GM23338 (cell line): ENCODE results near the gene FUNDC1. TPM values are rescaled to one million over a fixed set of nuclear protein-coding genes. Genes with fewer than 3 reads are reported as not detected.

Experiments
- ATAC-seq: fragments of 200-7000 bp; cut with Tn5 transposase; 3 replicates; pipeline ENCODE4 v1.9.1; 2020
- DNase-seq: peaks from one replicate; pipeline ENCODE4 v3.0.0-alpha.2; 2015; ENCODE audit warnings: low spot score
- H2AFZ ChIP-seq: fragments of 200-600 bp; sonication (generic); 2 replicates; pipeline ENCODE4 v1.8.0; 2016; ENCODE audit warnings: antibody characterized with exemption, mild to moderate bottlenecking, moderate library complexity
- H3F3A ChIP-seq: fragments of 200-600 bp; sonication (generic); replicated peaks from 2 replicates; pipeline ENCODE4 v1.8.0; 2017; ENCODE audit warnings: antibody characterized with exemption, mixed run types, low read depth
- H3K27ac ChIP-seq: fragments of 200-600 bp; sonication (generic); 2 replicates; pipeline ENCODE4 v1.6.1; 2016; ENCODE audit warnings: low read depth
- H3K27me3 ChIP-seq: fragments of 200-600 bp; sonication (generic); 2 replicates; pipeline ENCODE4 v1.8.0; 2016; ENCODE audit warnings: mild to moderate bottlenecking, mixed run types, moderate library complexity; ENCODE audit not compliant: insufficient read depth
- H3K36me3 ChIP-seq: fragments of 200-600 bp; sonication (generic); 2 replicates; pipeline ENCODE4 v1.8.0; 2016; ENCODE audit warnings: mild to moderate bottlenecking; ENCODE audit not compliant: insufficient read depth
- H3K4me1 ChIP-seq: fragments of 200-600 bp; sonication (generic); 2 replicates; pipeline ENCODE4 v1.8.0; 2016; ENCODE audit warnings: mild to moderate bottlenecking, moderate library complexity; ENCODE audit not compliant: insufficient read depth
- H3K4me2 ChIP-seq: fragments of 200-600 bp; sonication (generic); 2 replicates; pipeline ENCODE4 v1.7.1; 2017; ENCODE audit warnings: mixed run types
- H3K4me3 ChIP-seq: fragments of 200-600 bp; sonication (generic); 2 replicates; pipeline ENCODE4 v1.6.1; 2016; ENCODE audit warnings: mixed run types
- H3K79me2 ChIP-seq: fragments of 200-600 bp; sonication (generic); replicated peaks from 2 replicates; pipeline ENCODE4 v1.8.0; 2017; ENCODE audit warnings: mild to moderate bottlenecking; ENCODE audit not compliant: insufficient read depth
- H3K9me2 ChIP-seq: fragments of 200-600 bp; sonication (generic); 2 replicates; pipeline ENCODE4 v1.8.0; 2017; ENCODE audit not compliant: insufficient read depth
- H4K20me1 ChIP-seq: fragments of 200-600 bp; sonication (generic); replicated peaks from 2 replicates; pipeline ENCODE4 v1.8.0; 2017; ENCODE audit warnings: mild to moderate bottlenecking; ENCODE audit not compliant: insufficient read depth
- H3K27ac Mint-ChIP-seq: 2 replicates; pipeline ENCODE4 v1.8.0; 2020; ENCODE audit warnings: inconsistent platforms, mild to moderate bottlenecking, moderate library complexity, mixed read lengths
- H3K27me3 Mint-ChIP-seq: 3 replicates; pipeline ENCODE4 v1.8.0; 2022; ENCODE audit warnings: low read depth, mild to moderate bottlenecking, moderate library complexity, mixed read lengths, inconsistent platforms; ENCODE audit not compliant: insufficient read depth, poor library complexity
- H3K36me3 Mint-ChIP-seq: 3 replicates; pipeline ENCODE4 v1.8.0; 2021; ENCODE audit warnings: low read depth, mild to moderate bottlenecking, inconsistent platforms, moderate library complexity, mixed read lengths
- H3K4me1 Mint-ChIP-seq: 3 replicates; pipeline ENCODE4 v1.8.0; 2020; ENCODE audit warnings: mild to moderate bottlenecking, inconsistent platforms, mixed read lengths
- H3K4me3 Mint-ChIP-seq: 3 replicates; pipeline ENCODE4 v1.8.0; 2021; ENCODE audit warnings: moderate library complexity, mild to moderate bottlenecking, inconsistent platforms, mixed read lengths
- H3K9me3 Mint-ChIP-seq: 3 replicates; pipeline ENCODE4 v1.8.0; 2020; ENCODE audit warnings: moderate library complexity, mild to moderate bottlenecking, inconsistent platforms, mixed read lengths
- CREB1 ChIP-seq: fragments of 250-450 bp; sonication (Bioruptor Pico); IDR thresholded peaks from 2 replicates; pipeline ENCODE4 v1.5.0; 2020; ENCODE audit warnings: low read depth, mild to moderate bottlenecking, moderate library complexity
- CTCF ChIP-seq, 2 experiments: fragments of 200-600 bp in 1 of 2; sonication (generic) in 1 of 2; conservative IDR thresholded peaks; 2 replicates each; pipeline versions ENCODE4 v1.5.1 to v1.6.1; 2016 to 2017; ENCODE audit warnings: antibody characterized with exemption in 2 of 2, low read depth in 2 of 2, mild to moderate bottlenecking in 2 of 2, moderate library complexity in 1 of 2
- ETS1 ChIP-seq: IDR thresholded peaks from 2 replicates; pipeline ENCODE4 v1.6.1; 2016; ENCODE audit warnings: antibody characterized with exemption
- EZH2 ChIP-seq: fragments of 200-600 bp; sonication (generic); IDR thresholded peaks from one replicate; pipeline ENCODE4 v1.8.0; 2017; ENCODE audit warnings: antibody characterized with exemption, mild to moderate bottlenecking, low read depth; ENCODE audit not compliant: unreplicated experiment
- EZH2phosphoT487 ChIP-seq: fragments of 200-600 bp; sonication (generic); IDR thresholded peaks from one replicate; pipeline ENCODE4 v1.8.1; 2018; ENCODE audit warnings: antibody characterized with exemption; ENCODE audit not compliant: unreplicated experiment
- JUNB ChIP-seq: IDR thresholded peaks from one replicate; pipeline ENCODE4 v1.6.1; 2016; ENCODE audit warnings: antibody characterized with exemption; ENCODE audit not compliant: unreplicated experiment
- NANOG ChIP-seq: IDR thresholded peaks from 2 replicates; pipeline ENCODE4 v1.6.1; 2016; ENCODE audit warnings: antibody characterized with exemption, borderline replicate concordance
- POLR2AphosphoS5 ChIP-seq: IDR thresholded peaks from 2 replicates; pipeline ENCODE4 v1.6.1; 2016; ENCODE audit warnings: antibody characterized with exemption, low read depth
- REST ChIP-seq: IDR thresholded peaks from one replicate; pipeline ENCODE4 v1.6.1; 2018; ENCODE audit warnings: antibody characterized with exemption; ENCODE audit not compliant: unreplicated experiment
- STAT1 ChIP-seq: IDR thresholded peaks from one replicate; pipeline ENCODE4 v1.6.1; 2016; ENCODE audit warnings: antibody characterized with exemption; ENCODE audit not compliant: unreplicated experiment
- ZNF114 ChIP-seq: fragments of 250-450 bp; sonication (Bioruptor Pico); IDR thresholded peaks from 2 replicates; pipeline ENCODE4 v1.5.0; 2020; ENCODE audit warnings: mild to moderate bottlenecking, moderate library complexity
- ZNF331 ChIP-seq: fragments of 250-450 bp; sonication (Bioruptor Pico); IDR thresholded peaks from 2 replicates; pipeline ENCODE4 v1.5.0; 2020; ENCODE audit warnings: low read depth, mild to moderate bottlenecking, moderate library complexity
- polyA plus RNA-seq: library from polyadenylated mRNA; unstranded; fragments of >200 nt; fragmentation: Nextera tagmentation; extraction: Ambion mirVana; gene quantifications from 2 replicates; pipeline ENCODE4 v1.2.1, GENCODE V29; 2016
- total RNA-seq: library from RNA; depleted of rRNA; stranded (reverse); fragments of >200 nt; shearing (Covaris generic); gene quantifications from 2 replicates; pipeline ENCODE4 v1.2.3, GENCODE V29; 2014

Gene FUNDC1
- total and polyA plus RNA-seq, 2 experiments from 2014 or later: 10.0 to 44.0 TPM

DNA sequence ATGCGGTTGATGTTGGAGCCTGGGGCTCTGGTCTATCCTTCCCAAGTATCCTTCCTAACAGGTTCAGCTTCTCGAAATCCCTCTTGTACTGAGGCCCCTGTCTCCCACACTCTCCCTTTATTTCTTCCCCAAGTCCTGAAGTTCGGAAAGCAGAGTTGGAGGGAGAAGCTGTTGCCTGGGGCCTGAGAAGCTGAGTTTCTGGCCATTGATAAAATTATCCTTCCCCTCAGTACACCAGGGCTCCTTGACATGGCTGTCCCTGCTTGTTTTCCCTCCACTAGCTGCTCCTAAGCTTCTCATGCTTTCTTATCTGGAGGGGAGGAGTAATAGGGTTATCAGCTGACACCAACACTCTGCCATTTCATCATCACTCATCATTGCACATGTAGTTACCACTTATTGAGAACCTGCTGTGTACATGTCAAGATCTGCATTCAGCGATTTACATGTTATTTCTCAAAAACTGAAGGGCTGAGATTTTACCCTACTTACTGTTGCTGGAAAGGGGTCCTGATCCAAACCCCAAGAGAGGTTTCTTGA lies 58.0 kb downstream of the FUNDC1 start (continued):
- TF ChIP-seq REST (no peak), EZH2 (no peak), ZNF331 (CRISPR knock-in tag) (no peak), STAT1 (no peak), JUNB (no peak), CREB1 (CRISPR knock-in tag) (no peak), POLR2AphosphoS5 (no peak), ZNF114 (CRISPR knock-in tag) (no peak), NANOG (no peak), ETS1 (no peak), EZH2phosphoT487 (no peak)

- DNase-seq (no peak), ATAC-seq (no peak)
- no peaks in the 10 kb centered on the region for H3K4me1 Mint-ChIP-seq
- Histone ChIP-seq H3K4me1 (no peaks in the 10 kb centered on the region), H3F3A (no peaks in the 10 kb centered on the region), H3K27me3 (no peaks in the 10 kb centered on the region), H3K27ac (no peak overlapping the region), H3K79me2 (no peaks in the 10 kb centered on the region), H3K9me2 (no peaks in the 10 kb centered on the region), H2AFZ (no peak overlapping the region), H4K20me1 (no peaks in the 10 kb centered on the region), H3K36me3 (no peaks in the 10 kb centered on the region), H3K4me3 (no peak overlapping the region), H3K4me2 (no peak overlapping the region)
- peaks cover 4% of the 10 kb centered on the region; the same call in 1 of the 3 replicates for H3K9me3 Mint-ChIP-seq
- no peak overlapping the region for H3K27ac Mint-ChIP-seq
- H3K27me3 Mint-ChIP-seq: no peaks in the 10 kb centered on the region
- H3K4me3 Mint-ChIP-seq: no peak overlapping the region
- no peaks in the 10 kb centered on the region for H3K36me3 Mint-ChIP-seq
- TF ChIP-seq CTCF (conservative IDR thresholded peaks at IDR 0.05; ENCODE audit: low read depth in 2 of 2) (no peak), NANOG (no peak), POLR2AphosphoS5 (no peak), STAT1 (no peak), ZNF331 (CRISPR knock-in tag) (no peak), REST (no peak), ZNF114 (CRISPR knock-in tag) (no peak), EZH2 (no peak), EZH2phosphoT487 (no peak)
Measured at GRCh38 chrX:44483965-44484606, 58.6 kb downstream of the FUNDC1 start.
